ENCODE results near the gene SHANK2. TPM values are rescaled to one million over a fixed set of nuclear protein-coding genes. Genes with fewer than 3 reads are reported as not detected.

The SHANK2 gene
- total RNA-seq, 1 donor from 2014 or later: 65.9 TPM

DNA sequence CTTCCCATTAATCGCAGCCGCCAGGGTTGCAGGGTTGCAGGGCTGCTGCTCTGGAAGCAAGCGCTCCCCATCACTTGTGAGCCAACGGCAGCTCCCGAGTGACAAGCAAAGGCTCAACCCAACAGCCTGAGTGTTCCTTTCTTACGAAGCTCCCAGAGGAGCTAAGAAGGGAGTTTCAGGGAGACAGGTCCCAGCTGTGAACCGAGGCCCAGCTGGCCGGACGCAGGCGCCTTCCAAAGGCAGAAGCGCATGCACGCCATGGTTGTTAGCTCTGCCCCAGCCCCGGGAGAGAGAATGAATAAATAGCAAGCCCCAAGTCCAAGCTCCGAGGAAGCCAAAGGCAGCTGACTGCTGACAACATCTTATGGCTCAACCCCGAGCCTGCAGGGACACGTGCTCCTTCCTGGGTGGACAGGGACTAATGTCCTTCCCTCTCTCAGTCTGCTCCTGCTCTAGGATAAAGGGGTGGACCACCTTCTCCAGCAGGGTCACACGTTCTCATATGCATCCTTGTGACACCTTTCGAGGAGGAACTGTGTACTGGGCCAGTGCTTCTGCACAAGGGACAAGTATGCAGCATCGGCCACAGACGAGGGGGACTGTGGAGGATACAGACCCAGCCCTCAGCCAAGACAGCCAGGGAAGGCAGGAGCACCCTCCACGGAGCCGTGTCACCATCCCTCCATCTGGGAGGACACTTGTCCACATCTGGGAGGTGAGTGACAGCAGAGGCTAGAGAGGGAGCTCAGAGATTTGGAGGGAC lies 29.9 kb downstream of the SHANK2 start:
- DNase-seq (ENCODE audit: low read depth): no peak

- DNase-seq (ENCODE audit: low read depth): no peak
These were observed 30.6 kb downstream of the SHANK2 start for GRCh38 chr11:71221821-71222220.

DNA sequence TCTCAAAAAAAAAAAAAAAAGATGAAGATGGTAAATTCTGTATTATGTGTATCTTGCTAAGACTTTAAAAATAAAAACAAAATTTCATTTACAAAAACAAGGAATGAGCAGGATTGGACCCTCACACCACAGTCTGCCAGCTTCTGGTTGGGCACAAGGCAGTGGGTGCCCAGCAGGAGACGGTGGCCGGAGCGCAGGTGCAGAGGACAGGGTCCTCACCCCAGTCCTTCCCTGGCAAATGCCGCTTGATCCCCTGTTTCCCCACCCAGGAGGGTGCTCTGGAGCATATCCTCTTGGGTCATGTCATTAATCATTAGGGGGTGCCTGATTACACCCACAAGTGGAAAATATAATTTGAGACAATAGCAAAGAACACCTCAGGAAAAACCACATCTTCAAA lies 31.2 kb downstream of the SHANK2 start:
- no peak for DNase-seq (ENCODE audit: low read depth)

DNA sequence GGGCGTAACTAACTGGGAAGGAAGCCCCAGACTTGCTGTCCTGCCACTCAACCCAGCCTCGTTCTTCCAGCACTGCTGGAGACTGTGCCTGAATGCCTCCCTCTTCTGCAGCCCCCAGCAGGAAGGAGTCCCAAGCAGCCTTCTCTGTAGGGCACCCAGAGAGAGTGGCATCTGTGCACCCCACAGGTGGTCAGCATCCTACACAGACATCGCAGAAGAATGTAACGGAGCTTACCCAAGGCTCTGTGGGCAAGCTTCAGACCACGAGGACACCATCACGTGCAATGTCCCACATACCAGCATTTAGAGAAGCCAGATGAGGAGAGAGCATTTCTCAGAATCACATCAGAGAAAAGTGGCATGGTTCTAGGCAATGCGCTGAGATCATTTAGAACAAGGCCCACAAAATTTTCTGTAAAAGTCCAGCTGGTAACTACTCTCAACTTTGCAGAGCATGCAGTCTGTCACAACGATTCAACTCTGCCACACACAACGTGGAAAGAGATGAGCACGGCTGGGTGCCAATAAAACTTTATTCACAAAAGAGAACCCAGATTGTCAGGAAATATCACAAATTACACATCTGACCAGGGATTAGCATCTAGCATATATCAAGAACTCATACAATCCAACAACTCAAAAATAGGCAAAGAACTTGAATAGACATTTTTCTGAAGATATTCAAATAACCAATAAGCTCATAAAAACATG lies 33.4 kb downstream of the SHANK2 start:
- no peak for DNase-seq (ENCODE audit: low read depth)

DNA sequence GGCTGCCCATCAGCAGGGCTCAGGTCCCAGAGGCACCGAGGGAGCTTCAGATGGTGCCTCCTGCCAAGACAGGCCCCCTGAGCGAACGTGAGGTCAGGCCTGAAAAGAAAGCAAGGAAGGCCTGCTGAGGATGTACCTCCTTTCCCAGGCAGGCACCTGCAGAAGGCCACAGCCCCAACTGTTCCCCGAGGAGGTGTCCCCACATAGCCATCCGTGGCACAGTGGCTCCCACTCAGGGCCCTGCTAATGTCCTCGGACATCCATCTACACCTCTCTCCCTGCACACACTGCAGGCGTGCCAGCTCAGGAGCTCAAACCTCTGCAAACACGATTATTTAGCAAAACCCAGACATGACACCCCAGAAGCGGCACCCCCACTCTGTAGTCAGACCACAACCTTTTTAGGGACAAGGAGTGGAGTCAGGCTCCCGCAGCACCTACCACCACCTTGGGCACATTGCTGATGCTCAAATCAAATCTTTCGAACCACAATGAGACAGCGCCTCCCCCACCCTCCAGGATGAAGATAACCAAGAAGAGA lies 36.9 kb downstream of the SHANK2 start:
- DNase-seq (ENCODE audit: low read depth): no peak

- DNase-seq (ENCODE audit: low read depth): no peak
These were observed 37.6 kb downstream of the SHANK2 start for GRCh38 chr11:71214553-71215424.

DNA sequence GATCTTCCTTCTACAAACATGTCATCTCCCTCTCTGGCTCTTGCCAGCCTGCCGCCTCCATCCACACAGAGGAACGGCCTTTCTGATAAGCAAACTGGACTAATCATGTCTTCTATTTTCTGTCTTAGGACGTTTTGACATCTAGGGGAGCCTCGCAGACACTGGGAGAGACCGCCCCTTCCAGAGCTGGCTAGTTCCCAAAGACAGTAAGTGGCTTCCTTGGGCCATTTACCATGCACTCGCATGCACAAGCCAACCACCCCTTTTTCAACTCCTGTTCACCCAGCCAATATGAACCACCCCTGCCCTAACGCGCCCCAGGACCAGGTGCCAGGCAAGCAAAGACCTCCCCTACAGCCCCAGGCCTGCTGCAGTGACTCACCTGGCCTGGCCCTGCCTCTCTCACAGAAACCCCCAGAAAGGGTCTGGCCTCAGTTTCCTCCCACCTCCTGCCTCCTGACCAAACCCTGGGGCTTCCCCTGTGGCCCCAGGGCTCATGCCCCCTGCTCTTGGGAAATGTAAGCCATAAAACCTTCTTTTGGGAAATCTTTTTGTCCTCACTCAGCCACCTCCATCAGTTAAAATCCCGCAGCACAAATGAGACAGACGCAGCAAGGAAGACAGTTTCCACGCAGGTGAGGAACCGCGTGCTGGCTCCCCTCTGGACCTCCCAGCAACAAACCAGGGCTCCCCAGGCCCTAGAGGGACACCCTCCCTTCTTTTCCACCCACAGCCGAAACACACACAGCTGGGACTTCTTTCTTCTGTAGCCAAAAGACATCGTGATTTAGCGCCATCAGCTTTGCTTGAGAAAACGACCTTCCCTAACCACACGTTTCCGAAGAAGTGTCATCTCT lies 38.5 kb downstream of the SHANK2 start:
- DNase-seq (ENCODE audit: low read depth): no peak

- no peak for DNase-seq (ENCODE audit: low read depth)
These were observed 39.4 kb downstream of the SHANK2 start for GRCh38 chr11:71212871-71213559.

DNA sequence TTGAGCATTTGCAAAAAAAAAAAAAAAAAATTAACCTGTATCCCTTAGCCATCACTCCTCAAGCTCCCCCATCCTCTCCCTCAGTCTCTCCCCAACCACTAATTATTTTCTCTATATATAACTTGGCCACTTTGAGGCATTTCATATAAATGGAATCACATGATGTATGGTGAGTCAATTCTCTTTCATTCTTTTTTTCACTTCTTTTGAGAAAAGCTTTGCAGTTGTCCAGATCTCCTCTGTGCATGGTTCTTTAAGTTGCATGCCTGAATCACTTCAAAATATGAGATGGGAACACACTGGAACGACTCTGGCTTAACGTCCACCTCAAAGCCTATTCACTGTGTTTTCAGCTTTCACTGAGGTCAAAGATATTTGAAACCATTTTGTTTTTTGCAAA lies 40.7 kb downstream of the SHANK2 start:
- DNase-seq (ENCODE audit: low read depth): no peak

GRCh38 chr11:71210861-71211260 lies 41.5 kb downstream of the SHANK2 start:
- DNase-seq (ENCODE audit: low read depth): no peak

DNA sequence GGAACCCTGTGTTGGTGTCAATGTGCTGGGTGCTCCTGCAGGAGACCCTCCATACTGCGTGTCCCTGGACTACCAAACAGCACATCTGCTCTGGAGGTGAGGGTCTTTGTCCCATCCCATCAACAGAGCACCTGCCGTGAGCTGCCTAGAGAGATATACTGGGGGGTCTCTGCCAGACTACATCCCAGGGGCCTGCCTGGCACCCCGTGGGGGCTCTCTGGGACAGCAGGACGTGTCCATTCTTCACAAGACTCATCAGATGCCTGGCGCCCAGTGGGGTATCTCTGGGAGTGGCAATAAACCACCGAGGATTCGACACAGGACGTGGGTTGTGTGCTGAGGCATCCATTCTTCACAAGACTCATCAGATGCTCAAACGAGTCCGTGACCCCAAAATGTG lies 42.7 kb downstream of the SHANK2 start:
- DNase-seq (ENCODE audit: low read depth): no peak

DNA sequence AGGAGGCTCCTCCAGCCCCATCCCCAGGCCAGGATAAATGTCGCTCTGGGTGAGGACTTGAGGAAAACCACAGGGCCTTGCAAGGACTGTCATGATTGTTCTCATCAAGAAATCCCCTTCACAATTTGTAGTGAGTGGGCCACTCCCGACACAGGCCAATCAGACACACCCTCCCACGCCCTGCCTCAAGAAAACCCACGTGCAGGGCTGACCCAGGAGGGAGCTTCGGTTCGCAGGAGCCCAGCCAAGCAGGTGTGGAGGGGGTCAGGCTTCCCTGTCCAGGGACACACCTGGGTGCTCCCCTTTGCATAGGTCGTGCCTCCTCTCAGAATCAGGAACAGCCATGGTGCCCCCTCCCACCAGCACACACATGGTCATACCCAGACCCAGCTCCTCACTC lies 43.2 kb downstream of the SHANK2 start:
- DNase-seq (ENCODE audit: low read depth): no peak

GRCh38 chr11:71208011-71208774 lies 44.2 kb downstream of the SHANK2 start:
- no peak for DNase-seq (ENCODE audit: low read depth)

- DNase-seq (ENCODE audit: low read depth): peak; percentile 31
These were observed 44.8 kb downstream of the SHANK2 start for GRCh38 chr11:71207563-71207962.

GRCh38 chr11:71206186-71206585 lies 46.2 kb downstream of the SHANK2 start:
- peak; percentile 73 for DNase-seq (ENCODE audit: low read depth)

GRCh38 chr11:71204748-71205664 lies 47.4 kb downstream of the SHANK2 start:
- no peak for DNase-seq (ENCODE audit: low read depth)

- no peak for DNase-seq (ENCODE audit: low read depth)
These were observed 48.1 kb downstream of the SHANK2 start for GRCh38 chr11:71204294-71204693.

- no peak for DNase-seq (ENCODE audit: low read depth)
These were observed 48.7 kb downstream of the SHANK2 start for GRCh38 chr11:71203681-71204080.

DNA sequence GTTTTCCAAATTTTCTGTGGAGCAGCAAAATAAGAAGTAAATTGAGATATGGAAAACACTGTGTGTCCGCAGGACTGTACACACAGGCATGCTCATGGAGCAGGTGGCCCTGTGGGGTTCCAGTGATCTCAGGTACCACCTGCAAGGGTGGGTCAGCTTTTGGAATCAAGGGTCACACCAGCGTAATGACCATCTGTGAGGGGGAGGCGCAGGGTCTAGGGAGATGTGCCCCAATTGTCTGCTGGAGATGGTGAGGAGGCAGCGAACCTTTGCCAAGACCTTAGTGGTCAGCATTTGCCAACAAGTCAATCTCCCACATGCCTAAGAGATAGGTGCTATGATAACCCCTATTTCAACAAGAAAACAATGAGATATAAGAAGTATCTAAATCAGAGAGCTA lies 49.4 kb downstream of the SHANK2 start:
- DNase-seq (ENCODE audit: low read depth): no peak

Measured in renal cortical epithelial cell (primary cell).